ENCODE measurements around the gene MT1A.

The MT1A gene

GRCh38 chr16:56637814-56638750 lies at the start of gene MT1A:
TSS of gene MT1A (plus strand) at chr16:56638666. CDS start at chr16:56638739, 73 bp downstream.
- TF ChIP-seq CTCF (IDR thresholded peaks at IDR 0.05; ENCODE audit: borderline replicate concordance, insufficient read depth, low read depth, low read length) = no peak
- no peak within 1 kb of the TSS for H3K4me3 ChIP-seq (ENCODE audit: low read depth, low read length)

- TF ChIP-seq CTCF (IDR thresholded peaks at IDR 0.05; ENCODE audit: borderline replicate concordance, insufficient read depth, low read depth, low read length) = no peak
- H3K4me3 ChIP-seq (ENCODE audit: low read depth, low read length) = no peak overlapping the region
These were observed 49.7 kb upstream of the MT1A start for GRCh38 chr16:56588781-56589140.

- no peak within 1 kb of the TSS for H3K4me3 ChIP-seq (ENCODE audit: low read depth, low read length)
- no peak for TF ChIP-seq CTCF (IDR thresholded peaks at IDR 0.05; ENCODE audit: borderline replicate concordance, insufficient read depth, low read depth, low read length)
These were observed 49.1 kb upstream of the MT1A start, which contains the start of gene MT3 for GRCh38 chr16:56589141-56590039. TSS of gene MT3 (plus strand) at chr16:56589528. CDS start at chr16:56589591, 63 bp downstream.

GRCh38 chr16:56591377-56592060 lies 46.9 kb upstream of the MT1A start:
- no peak overlapping the region for H3K4me3 ChIP-seq (ENCODE audit: low read depth, low read length)
- TF ChIP-seq CTCF (IDR thresholded peaks at IDR 0.05; ENCODE audit: borderline replicate concordance, insufficient read depth, low read depth, low read length) = no peak

- TF ChIP-seq CTCF (IDR thresholded peaks at IDR 0.05; ENCODE audit: borderline replicate concordance, insufficient read depth, low read depth, low read length) = no peak
- no peak overlapping the region for H3K4me3 ChIP-seq (ENCODE audit: low read depth, low read length)
These were observed 44.7 kb upstream of the MT1A start for GRCh38 chr16:56593573-56594291.

- no peak overlapping the region for H3K4me3 ChIP-seq (ENCODE audit: low read depth, low read length)
- TF ChIP-seq CTCF (IDR thresholded peaks at IDR 0.05; ENCODE audit: borderline replicate concordance, insufficient read depth, low read depth, low read length) = no peak
These were observed 44.2 kb upstream of the MT1A start for GRCh38 chr16:56594292-56594619.
